ENCODE results near the gene UBR4.

UBR4 gene

DNA sequence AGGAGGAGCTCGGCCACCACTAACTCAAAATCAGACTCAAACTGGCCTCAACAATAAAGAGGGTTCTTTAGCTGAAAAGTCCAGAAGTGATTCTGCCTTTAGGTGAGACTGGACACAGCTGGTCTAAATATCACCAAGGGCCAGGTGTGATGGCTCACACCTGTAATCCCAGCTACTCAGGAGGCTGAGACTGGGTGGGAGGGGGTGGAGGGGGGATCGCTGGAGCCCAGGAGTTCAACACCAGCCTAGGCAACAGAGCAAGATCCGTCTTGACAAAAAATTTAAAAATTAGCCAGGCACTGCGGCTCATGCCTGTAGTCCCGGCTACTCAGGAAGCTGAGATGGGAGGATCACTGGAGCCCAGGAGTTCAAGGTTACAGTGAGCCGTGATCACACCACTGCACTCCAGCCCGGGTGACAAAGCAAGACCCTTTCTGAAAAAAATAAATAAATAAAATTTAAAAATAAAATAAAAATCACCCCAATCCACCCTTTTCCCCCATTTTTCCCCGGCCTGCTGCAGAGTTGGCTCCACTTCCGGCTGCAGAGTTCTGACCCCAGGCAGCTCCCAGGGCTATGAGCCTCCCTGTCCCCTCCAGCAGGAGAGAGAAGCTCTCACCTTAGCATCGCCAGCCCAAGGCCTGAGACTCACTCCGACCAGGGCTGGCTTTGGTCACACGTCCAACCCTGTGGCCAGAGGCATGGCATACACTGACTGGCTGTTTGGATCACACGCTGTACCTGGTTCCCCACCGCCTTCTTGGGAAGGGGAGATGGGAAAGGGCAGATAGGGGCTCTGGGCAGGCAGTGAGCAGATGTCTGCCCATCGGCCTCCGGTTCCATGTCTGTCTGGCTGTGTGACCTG lies 166.3 kb downstream of the UBR4 start:
- Histone ChIP-seq H3K4me3 (no peak overlapping the region), H3K27ac (no peak overlapping the region), H3K4me1 (peaks cover 21% of the 10 kb centered on the region), H4K20me1 (no peaks in the 10 kb centered on the region), H3K4me2 (no peak overlapping the region), H3K27me3 (no peaks in the 10 kb centered on the region), H3K9me3 (no peaks in the 10 kb centered on the region), H3K36me3 (no peaks in the 10 kb centered on the region), H3K9ac (no peak overlapping the region)
- no peak for TF ChIP-seq Cebpa-rat (IDR thresholded peaks at IDR 0.05)

DNA sequence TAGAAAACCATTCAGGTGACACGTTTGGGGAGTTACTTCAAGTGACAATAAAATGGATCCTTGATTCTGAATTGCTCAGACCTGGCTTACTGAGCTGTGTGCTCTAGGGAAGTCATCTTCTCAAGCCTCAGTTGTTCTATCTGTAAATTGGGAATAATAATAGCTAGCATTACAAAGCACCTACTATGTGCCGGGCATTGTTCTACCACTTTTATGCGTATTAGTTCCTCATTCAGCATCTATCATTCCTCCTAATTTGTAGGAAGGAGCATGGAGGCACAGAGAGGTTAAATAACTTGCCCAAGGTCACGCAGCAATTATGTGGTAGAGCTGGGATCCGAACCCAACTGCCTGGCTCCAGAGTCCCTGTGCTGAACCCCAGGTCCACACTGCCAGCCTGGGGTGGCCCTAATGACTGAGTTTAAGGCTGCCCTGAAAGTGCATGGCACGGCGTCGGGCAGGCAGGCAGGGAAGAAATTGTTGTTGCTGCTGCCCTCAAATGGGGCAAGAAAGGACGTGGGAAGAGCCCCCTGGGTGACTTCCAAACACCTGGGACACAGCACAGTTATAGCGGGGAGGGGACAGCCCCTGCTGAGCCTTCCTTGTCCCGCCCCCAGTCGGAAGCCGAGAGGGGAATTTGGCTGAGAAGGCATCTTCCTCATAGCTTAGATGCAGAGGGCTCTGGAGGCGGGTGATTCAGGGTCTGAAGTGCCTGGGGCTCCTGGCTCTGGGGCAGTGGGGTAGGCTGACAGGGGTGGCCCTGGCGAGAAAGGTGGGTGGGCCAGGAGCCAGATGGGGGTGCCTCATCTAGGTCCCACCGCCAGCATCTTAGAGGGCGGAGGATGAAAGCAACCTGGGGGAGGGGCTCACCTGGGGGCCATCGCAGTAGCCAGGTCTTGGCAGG lies 167.1 kb downstream of the UBR4 start:
- H3K9me3 ChIP-seq = no peaks in the 10 kb centered on the region
- H3K4me1 ChIP-seq = peaks cover 12% of the 10 kb centered on the region
- H3K36me3 ChIP-seq = no peaks in the 10 kb centered on the region
- no peak for TF ChIP-seq Cebpa-rat (IDR thresholded peaks at IDR 0.05)
- no peak overlapping the region for H3K27ac ChIP-seq
- H3K9ac ChIP-seq = no peak overlapping the region
- no peaks in the 10 kb centered on the region for H4K20me1 ChIP-seq
- no peak overlapping the region for H3K4me2 ChIP-seq
- no peak overlapping the region for H3K4me3 ChIP-seq
- no peaks in the 10 kb centered on the region for H3K27me3 ChIP-seq

DNA sequence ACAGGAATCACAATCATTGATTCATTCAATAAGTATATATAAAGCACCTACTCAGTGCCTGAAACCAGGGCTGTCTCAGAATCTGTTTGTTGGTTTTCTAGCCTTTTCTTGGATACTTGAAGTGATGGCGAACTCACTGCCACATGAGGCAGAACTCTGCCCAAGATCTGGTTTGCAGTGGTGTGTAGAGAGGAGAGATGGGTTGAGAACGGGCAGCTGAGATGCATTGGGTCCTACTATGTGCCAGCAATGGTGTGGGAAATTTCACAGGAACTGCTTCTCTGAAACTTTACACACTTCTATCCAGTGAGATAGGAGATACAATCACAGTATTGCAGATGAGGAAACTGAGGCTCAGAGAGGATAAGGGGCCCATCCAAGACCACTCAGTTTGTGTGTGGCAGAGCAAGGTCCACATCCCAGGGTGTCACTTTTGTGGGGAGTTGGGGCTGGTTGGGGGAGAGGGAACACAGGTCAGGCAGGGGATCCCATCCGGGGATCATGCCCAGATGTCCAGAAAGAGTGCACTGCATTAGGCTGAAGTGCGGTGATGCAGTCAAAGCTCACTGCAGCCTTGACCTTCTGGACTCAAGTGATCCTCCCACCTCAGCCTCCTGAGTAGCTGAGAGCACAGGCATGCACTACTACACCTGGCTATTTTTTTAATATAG lies 169.9 kb downstream of the UBR4 start:
- TF ChIP-seq Cebpa-rat (IDR thresholded peaks at IDR 0.05) = no peak
- Histone ChIP-seq H4K20me1 (no peaks in the 10 kb centered on the region), H3K4me3 (no peak overlapping the region)

DNA sequence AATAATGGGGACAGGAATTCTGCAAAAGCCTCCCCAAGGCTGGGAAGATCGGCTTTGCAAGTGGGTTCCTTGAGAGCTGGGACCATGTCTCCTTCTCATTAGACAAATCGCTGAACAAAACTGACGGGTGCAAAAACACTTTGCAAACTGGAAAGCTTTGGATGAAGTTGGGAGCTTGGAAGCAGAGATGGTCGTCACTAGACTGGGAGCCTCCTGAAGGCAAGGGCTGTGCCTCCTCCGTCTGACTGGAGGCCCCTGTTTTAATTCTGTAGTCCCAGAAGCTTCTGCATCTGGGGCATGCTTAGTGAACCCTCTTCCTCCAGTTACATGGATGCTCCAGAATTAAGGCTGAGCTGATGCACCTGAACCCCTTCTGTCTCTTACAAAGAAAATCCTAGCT lies 171.3 kb downstream of the UBR4 start:
- Histone ChIP-seq H3K27me3 (no peaks in the 10 kb centered on the region), H3K9me3 (no peaks in the 10 kb centered on the region), H4K20me1 (no peaks in the 10 kb centered on the region), H3K4me1 (peaks cover 15% of the 10 kb centered on the region), H3K36me3 (no peaks in the 10 kb centered on the region), H3K4me3 (no peak overlapping the region), H3K27ac (no peak overlapping the region), H3K9ac (no peak overlapping the region), H3K4me2 (no peak overlapping the region)
- no peak for TF ChIP-seq Cebpa-rat (IDR thresholded peaks at IDR 0.05)

More for the DNA sequence above, 169.9 kb downstream of the UBR4 start:
- Histone ChIP-seq H3K27ac (no peak overlapping the region), H3K36me3 (no peaks in the 10 kb centered on the region), H3K27me3 (no peaks in the 10 kb centered on the region), H3K9me3 (no peaks in the 10 kb centered on the region), H3K4me2 (no peak overlapping the region), H3K4me1 (peaks cover 8% of the 10 kb centered on the region), H3K9ac (no peak overlapping the region)

DNA sequence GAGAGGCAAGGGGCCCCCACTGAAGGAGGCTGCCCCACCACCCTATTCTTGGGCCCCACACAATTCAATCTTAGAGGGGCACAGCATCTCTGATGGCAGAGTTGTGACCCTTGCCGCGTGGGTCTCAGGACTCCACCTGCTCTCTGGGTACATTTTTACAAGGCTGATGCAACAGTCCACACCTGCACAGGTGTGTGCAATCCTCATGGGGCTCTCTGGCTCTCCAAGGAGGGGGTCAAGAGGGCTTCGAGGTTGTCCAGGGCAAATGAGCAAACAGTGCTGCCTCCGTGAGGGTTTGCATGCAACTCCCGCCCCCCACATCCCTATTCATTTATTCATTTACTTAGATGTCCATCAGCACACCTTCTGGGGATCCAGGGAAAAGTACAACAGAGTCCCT lies 172.0 kb downstream of the UBR4 start:
- Histone ChIP-seq H3K27me3 (no peaks in the 10 kb centered on the region), H4K20me1 (no peaks in the 10 kb centered on the region), H3K9ac (no peak overlapping the region), H3K4me1 (peaks cover 15% of the 10 kb centered on the region), H3K36me3 (no peaks in the 10 kb centered on the region), H3K4me3 (no peak overlapping the region), H3K4me2 (no peak overlapping the region), H3K27ac (no peak overlapping the region), H3K9me3 (no peaks in the 10 kb centered on the region)
- no peak for TF ChIP-seq Cebpa-rat (IDR thresholded peaks at IDR 0.05)

DNA sequence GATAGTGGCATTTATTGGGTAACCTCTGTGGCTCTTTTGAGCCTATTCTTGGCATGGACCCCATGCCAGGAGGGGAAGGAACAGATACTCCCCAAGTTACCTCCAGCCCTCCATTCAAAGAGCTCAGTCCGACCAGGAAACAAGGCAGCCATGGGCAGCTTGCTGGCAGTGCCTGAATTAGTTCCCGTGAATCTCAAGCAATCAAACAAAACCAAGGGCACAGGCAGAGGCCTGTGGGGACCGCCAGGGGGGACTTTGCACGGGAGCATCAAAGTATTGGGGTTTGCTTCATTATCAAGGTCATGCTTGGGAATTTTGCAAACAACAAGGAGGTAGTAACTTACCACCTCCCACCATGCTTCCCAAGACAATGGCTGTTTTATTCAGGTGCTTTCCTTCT lies 172.4 kb downstream of the UBR4 start:
- Histone ChIP-seq H3K9me3 (no peaks in the 10 kb centered on the region), H3K4me3 (no peak overlapping the region), H3K9ac (no peak overlapping the region), H4K20me1 (no peaks in the 10 kb centered on the region), H3K27me3 (no peaks in the 10 kb centered on the region), H3K4me2 (no peak overlapping the region), H3K4me1 (peaks cover 15% of the 10 kb centered on the region), H3K36me3 (no peaks in the 10 kb centered on the region), H3K27ac (no peak overlapping the region)
- no peak for TF ChIP-seq Cebpa-rat (IDR thresholded peaks at IDR 0.05)

DNA sequence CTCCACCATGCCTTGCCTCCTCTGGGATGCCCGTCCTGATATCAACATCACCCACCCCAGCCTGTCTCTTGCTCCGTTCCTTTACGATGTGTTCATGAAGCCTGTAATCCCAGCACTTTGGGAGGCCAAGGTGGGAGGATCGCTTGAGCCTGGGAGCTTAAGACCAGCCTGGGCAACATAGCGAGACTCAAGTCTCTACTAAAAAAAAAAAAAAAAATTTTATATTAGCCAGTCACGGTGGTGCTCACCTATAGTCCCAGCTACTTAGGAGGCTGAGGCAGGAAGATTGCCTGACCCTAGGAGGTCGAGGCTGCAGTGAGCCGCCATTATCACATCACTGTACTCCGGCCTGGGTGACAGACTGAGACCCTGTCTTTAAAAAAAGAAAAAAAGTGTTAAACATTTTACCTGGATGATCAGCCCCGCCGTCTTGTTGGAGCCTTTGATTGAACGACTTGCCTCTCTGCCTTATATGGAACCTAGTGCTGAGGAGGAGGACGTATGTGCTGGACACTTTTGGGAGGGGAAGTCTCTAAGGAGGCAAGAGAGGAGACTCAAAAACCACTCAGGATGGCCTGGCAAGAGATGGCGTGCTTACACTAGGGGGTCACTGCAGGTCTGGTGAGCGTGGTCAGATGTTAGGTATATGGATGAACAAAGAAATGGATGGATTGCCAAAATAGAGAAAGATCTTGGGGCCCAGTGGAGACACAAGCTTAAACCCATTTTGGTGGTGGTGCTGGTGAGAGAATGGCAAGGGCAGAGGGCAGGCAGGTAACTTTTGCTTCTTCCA lies 173.1 kb downstream of the UBR4 start:
- Histone ChIP-seq H3K9me3 (no peaks in the 10 kb centered on the region), H3K27ac (no peak overlapping the region), H3K27me3 (no peaks in the 10 kb centered on the region), H3K9ac (no peak overlapping the region), H3K4me1 (peaks cover 15% of the 10 kb centered on the region), H3K36me3 (no peaks in the 10 kb centered on the region), H3K4me3 (no peak overlapping the region), H3K4me2 (no peak overlapping the region), H4K20me1 (no peaks in the 10 kb centered on the region)
- TF ChIP-seq Cebpa-rat (IDR thresholded peaks at IDR 0.05) = no peak

DNA sequence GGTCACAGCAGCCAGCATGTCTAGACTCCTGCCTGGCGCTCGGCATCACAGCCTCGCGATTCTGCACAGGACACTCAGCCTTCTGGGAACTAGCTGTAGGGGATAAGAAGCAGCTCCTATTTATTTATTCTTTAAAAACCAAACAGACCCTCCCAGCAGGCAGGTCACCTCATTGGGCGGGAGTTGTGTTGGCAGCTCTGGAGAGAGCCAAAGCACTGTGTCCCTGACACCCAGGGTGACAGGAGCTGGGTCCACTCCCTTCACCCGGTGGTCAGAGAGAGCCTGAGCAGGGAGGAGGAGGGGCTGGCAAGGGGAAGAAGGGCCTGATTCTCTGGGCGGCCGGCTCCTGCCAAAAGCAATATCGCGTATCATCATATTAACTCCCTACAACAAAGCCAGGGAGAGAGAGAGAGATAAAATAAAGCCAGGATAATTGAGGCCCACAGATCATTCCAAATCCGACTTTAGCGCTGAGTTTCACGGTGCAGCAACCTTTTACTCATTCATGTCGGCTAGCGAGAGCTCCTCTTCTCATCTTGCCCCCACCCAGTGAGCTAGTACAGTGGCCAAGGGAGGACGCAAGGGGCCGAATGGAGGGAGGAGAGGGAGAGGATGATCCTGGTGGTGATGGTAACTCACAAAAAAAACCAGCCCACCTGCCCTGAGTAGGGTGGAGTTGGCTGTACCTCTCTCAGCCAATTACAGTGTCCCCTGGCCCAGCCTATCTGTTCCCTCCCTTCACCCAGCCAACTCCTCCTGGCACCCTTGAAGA lies 173.8 kb downstream of the UBR4 start:
- H4K20me1 ChIP-seq = no peaks in the 10 kb centered on the region
- no peaks in the 10 kb centered on the region for H3K36me3 ChIP-seq
- no peak for TF ChIP-seq Cebpa-rat (IDR thresholded peaks at IDR 0.05)
- H3K27me3 ChIP-seq = no peaks in the 10 kb centered on the region
- no peak overlapping the region for H3K27ac ChIP-seq
- no peak overlapping the region for H3K4me3 ChIP-seq
- no peak overlapping the region for H3K9ac ChIP-seq
- no peaks in the 10 kb centered on the region for H3K9me3 ChIP-seq
- peaks cover 15% of the 10 kb centered on the region for H3K4me1 ChIP-seq
- no peak overlapping the region; the same call in 1 of the 2 replicates for H3K4me2 ChIP-seq

Data from BLaER1 (cell line).